Ovary (tissue), 9 donors: ENCODE results near the gene RAB31. TPM values are rescaled to one million over a fixed set of nuclear protein-coding genes. Genes with fewer than 3 reads are reported as not detected.

ENCODE experiments used
- DNase-seq, 5 donors: peaks; one replicate each; pipeline ENCODE4 v3.0.0-alpha.2; 2019 to 2020
- H3K27ac ChIP-seq, 2 donors: fragments of 200-600 bp; one replicate each; pipeline versions ENCODE4 v1.5.1 to v1.8.0; 2019 to 2022
- H3K27me3 ChIP-seq: fragments of 200-600 bp; one replicate; pipeline ENCODE4 v1.8.0; 2022
- H3K36me3 ChIP-seq: fragments of 200-600 bp; sonication (generic); one replicate; pipeline ENCODE4 v1.5.1; 2019
- H3K4me1 ChIP-seq: one replicate; pipeline ENCODE4 v1.8.1; 2013; ENCODE audit warnings: mild to moderate bottlenecking, moderate library complexity; ENCODE audit not compliant: insufficient read depth
- H3K4me3 ChIP-seq: fragments of 200-600 bp; sonication (generic); one replicate; pipeline ENCODE4 v1.5.1; 2017
- H3K9me3 ChIP-seq, 2 donors: fragments of 200-600 bp in 1 of 2; sonication (generic) in 1 of 2; one replicate each; pipeline versions ENCODE4 v1.5.1 to v1.8.1; 2013 to 2019; ENCODE audit warnings: mild to moderate bottlenecking in 1 of 2, moderate library complexity in 1 of 2
- CTCF ChIP-seq, 3 donors: fragments of 450-650 bp in 2 of 3; fragments of 200-600 bp in 1 of 3; IDR thresholded peaks; one replicate each; pipeline versions ENCODE4 v1.5.1 to v1.8.0; 2016 to 2022; ENCODE audit warnings: antibody characterized with exemption in 3 of 3, mild to moderate bottlenecking in 1 of 3
- EP300 ChIP-seq: sonication (generic); formaldehyde crosslinking; IDR thresholded peaks from one replicate; pipeline ENCODE4 v1.6.1; 2017; ENCODE audit warnings: antibody characterized with exemption
- POLR2A ChIP-seq: fragments of 450-650 bp; IDR thresholded peaks from one replicate; pipeline ENCODE4 v1.6.1; 2017; ENCODE audit warnings: antibody characterized with exemption, mild to moderate bottlenecking, moderate library complexity
- WGBS, 3 donors: extraction: QIAGEN DNeasy Blood & Tissue Kit in 1 of 3; methylation state at CpG; one replicate each; pipeline versions ENCODE4 v1.1.5 to v1.1.7; 2013 to 2017; 5-methylcytosine and 5-hydroxymethylcytosine counted together
- intact Hi-C, 4 donors: fragments of 100-400 bp; cut with DNase I; formaldehyde crosslinking; loops; one replicate each; pipeline versions ENCODE4 v1.11.0 to v1.15.1; 2022 to 2023
- polyA plus RNA-seq, 2 donors: library from polyadenylated mRNA; stranded (reverse); fragments of 200-250 nt in 1 of 2; fragments of 350-450 nt in 1 of 2; fragmentation: Illumina TruSeq in 1 of 2; extraction: RNeasy Lipid Tissue Mini Kit (QIAGEN cat#74804) in 1 of 2; gene quantifications; one replicate each; pipeline ENCODE4 v1.2.3, GENCODE V29; 2013 to 2014
- total RNA-seq, 7 donors: library from RNA; depleted of rRNA in 2 of 7; stranded (reverse); fragments of >200 nt in 2 of 7; fragmentation: NEBNext Ultra II Directional in 3 of 7; extraction: Animal tissue kit (Norgen Biotek cat#: 25700) in 3 of 7; gene quantifications; one replicate each; pipeline versions ENCODE4 v1.1.0 to v1.2.4, GENCODE V29; 2016 to 2023
- donor health status: DM: no; HTN: no; CAD: no; lungs with moderate emphysema.
- donor health status: DM: no; HTN: no; CAD: no.
- donor health status: Bipolar disorder and iron deficiency.
- donor health status: DM: yes; HTN: yes; CAD: no.
- donor health status: DM: no; HTN: no; CAD: no.
- donor health status: DM: yes; HTN: yes; CAD: no.

RAB31 gene
- total and polyA plus RNA-seq, 9 donors = 37.9 to 188 (median 62.8) TPM

GRCh38 chr18:9694952-9695495 is 13.1 kb upstream of the RAB31 start:
- no peaks in the 10 kb centered on the region for H3K36me3 ChIP-seq
- H3K4me3 ChIP-seq = no peak overlapping the region
- no peak for TF ChIP-seq POLR2A
- TF ChIP-seq EP300 = no peak
- no peak for TF ChIP-seq CTCF (IDR thresholded peaks at IDR 0.05)
- 92 to 100% (median 93%) methylated on average over 3 of the region's 3 CpGs for WGBS, 3 donors
- no peaks in the 10 kb centered on the region for H3K27me3 ChIP-seq
- intact Hi-C loops = loop anchor here in 1 of 4 donors (10.0 kb wide), 1 partner anchor 260 kb away; no protein-coding TSS in a partner anchor
- no peak for DNase-seq
- no peak overlapping the region for H3K27ac ChIP-seq
- peaks cover 11% of the 10 kb centered on the region for H3K4me1 ChIP-seq
- no peaks in the 10 kb centered on the region for H3K9me3 ChIP-seq

DNA sequence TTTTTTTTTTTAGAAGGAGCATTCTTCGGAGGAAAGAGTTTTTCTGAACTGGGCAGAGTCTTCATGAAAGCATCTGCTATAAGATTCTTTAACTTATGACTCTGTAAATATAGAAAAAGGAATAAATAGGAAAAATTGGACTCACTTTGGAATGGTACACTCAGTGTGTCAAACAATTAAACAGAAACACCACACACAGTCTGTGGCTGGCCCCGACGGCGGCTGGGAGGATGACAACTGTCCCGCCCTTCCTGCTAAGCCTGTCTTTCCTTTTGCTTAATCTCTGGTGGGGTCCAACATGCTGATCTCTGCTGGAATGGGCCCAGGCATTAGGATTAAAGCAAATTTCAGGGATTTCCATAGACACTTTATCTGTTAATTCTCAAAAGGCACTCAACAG is 12.5 kb upstream of the RAB31 start:
- DNase-seq = no peak
- intact Hi-C loops = loop anchor here in 1 of 4 donors (10.0 kb wide), 1 partner anchor 259 kb away; no protein-coding TSS in a partner anchor
- H3K4me3 ChIP-seq = no peak overlapping the region
- H3K36me3 ChIP-seq = no peaks in the 10 kb centered on the region
- no peak for TF ChIP-seq EP300
- no peak for TF ChIP-seq CTCF (IDR thresholded peaks at IDR 0.05)
- no peak for TF ChIP-seq POLR2A
- peaks cover 11% of the 10 kb centered on the region for H3K4me1 ChIP-seq
- no peaks in the 10 kb centered on the region for H3K27me3 ChIP-seq
- H3K27ac ChIP-seq = peak overlapping the region in 1 of 2 donors; percentile 32
- H3K9me3 ChIP-seq = no peaks in the 10 kb centered on the region
- 67 to 77% (median 76%) methylated on average over 5 of the region's 5 CpGs for WGBS, 3 donors

DNA sequence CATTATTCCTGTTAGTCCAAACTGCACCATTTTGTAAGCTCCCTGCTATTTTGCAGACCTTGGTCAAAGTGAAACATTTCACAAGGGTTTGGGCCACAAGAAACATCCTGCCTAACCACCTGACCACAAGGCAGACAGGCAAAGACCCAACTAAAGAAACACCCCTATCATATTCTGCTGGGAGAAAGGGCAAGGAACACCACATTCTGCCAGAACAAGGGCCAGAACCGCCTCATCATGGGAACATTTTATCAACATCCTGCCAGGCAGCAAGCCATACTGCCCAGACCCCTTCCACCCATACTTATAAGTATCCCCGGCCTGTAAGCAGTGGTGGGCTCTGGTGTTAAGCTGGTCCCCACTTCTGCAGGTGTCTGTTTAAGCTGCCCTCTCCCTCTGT is 12.0 kb upstream of the RAB31 start:
- no peaks in the 10 kb centered on the region for H3K9me3 ChIP-seq
- no peaks in the 10 kb centered on the region for H3K27me3 ChIP-seq
- peak in 2 of 5 donors; percentile 42 to 51 for DNase-seq
- H3K4me3 ChIP-seq = no peak overlapping the region
- H3K36me3 ChIP-seq = no peaks in the 10 kb centered on the region
- WGBS, 3 donors = 28 to 32% (median 31%) methylated on average over 2 of the region's 2 CpGs
- intact Hi-C loops = loop anchor here in 1 of 4 donors (10.0 kb wide), 1 partner anchor 259 kb away; no protein-coding TSS in a partner anchor
- peaks cover 11% of the 10 kb centered on the region for H3K4me1 ChIP-seq
- H3K27ac ChIP-seq = peak overlapping the region in 1 of 2 donors; percentile 32
- TF ChIP-seq CTCF (IDR thresholded peaks at IDR 0.05) = no peak
- TF ChIP-seq POLR2A = no peak
- no peak for TF ChIP-seq EP300

- no peak for DNase-seq
- no peak overlapping the region for H3K4me3 ChIP-seq
- H3K4me1 ChIP-seq = peaks cover 11% of the 10 kb centered on the region
- WGBS, 3 donors = 63 to 95% (median 71%) methylated on average over 1 of the region's 1 CpG
- H3K27ac ChIP-seq = peak overlapping the region in 1 of 2 donors; percentile 9
- no peaks in the 10 kb centered on the region for H3K36me3 ChIP-seq
- intact Hi-C loops = loop anchor here in 1 of 4 donors (10.0 kb wide), 1 partner anchor 258 kb away; no protein-coding TSS in a partner anchor
- H3K27me3 ChIP-seq = no peaks in the 10 kb centered on the region
- no peaks in the 10 kb centered on the region for H3K9me3 ChIP-seq
- TF ChIP-seq CTCF (IDR thresholded peaks at IDR 0.05) = no peak
- no peak for TF ChIP-seq POLR2A
- no peak for TF ChIP-seq EP300
These were observed 11.4 kb upstream of the RAB31 start for GRCh38 chr18:9696701-9697100.
